Chondrocyte (in vitro differentiated cells): ENCODE data around the gene KCNH2. TPM values are rescaled to one million over a fixed set of nuclear protein-coding genes. Genes with fewer than 3 reads are reported as not detected.

Source experiments
- DNase-seq: peaks from one replicate; pipeline ENCODE4 v3.0.0; 2021; ENCODE audit warnings: mixed read lengths, low spot score
- H3K27ac Mint-ChIP-seq: one replicate; pipeline ENCODE4 v1.8.0; 2021; ENCODE audit warnings: mild to moderate bottlenecking, moderate library complexity, mixed read lengths; ENCODE audit not compliant: unreplicated experiment
- H3K27me3 Mint-ChIP-seq: 2 replicates; pipeline ENCODE4 v1.8.0; 2021; ENCODE audit warnings: low read depth, mixed read lengths
- H3K36me3 Mint-ChIP-seq: 2 replicates; pipeline ENCODE4 v1.8.0; 2021; ENCODE audit warnings: low read depth, mixed read lengths
- H3K4me1 Mint-ChIP-seq: 2 replicates; pipeline ENCODE4 v1.8.0; 2021; ENCODE audit warnings: low read depth, mild to moderate bottlenecking, mixed read lengths
- H3K4me3 Mint-ChIP-seq: one replicate; pipeline ENCODE4 v1.8.0; 2021; ENCODE audit warnings: mild to moderate bottlenecking, moderate library complexity, mixed read lengths; ENCODE audit not compliant: unreplicated experiment
- H3K9me3 Mint-ChIP-seq: 2 replicates; pipeline ENCODE4 v1.8.0; 2021; ENCODE audit warnings: low read depth, mixed read lengths
- CTCF ChIP-seq: fragments of 200-600 bp; sonication (generic); IDR thresholded peaks from 2 replicates; pipeline ENCODE4 v1.5.0; 2021; ENCODE audit warnings: antibody characterized with exemption, mild to moderate bottlenecking, moderate library complexity
- total RNA-seq: library from RNA; stranded (reverse); gene quantifications from 3 replicates; pipeline ENCODE4 v1.2.1, GENCODE V29; 2021

Gene KCNH2
- total RNA-seq, 1 donor from 2014 or later: 0.30 TPM

GRCh38 chr7:150997817-150998216, 19.7 kb upstream of the KCNH2 start:
- Mint-ChIP-seq H3K36me3 (no peaks in the 10 kb centered on the region), H3K4me1 (no peaks in the 10 kb centered on the region)

DNA sequence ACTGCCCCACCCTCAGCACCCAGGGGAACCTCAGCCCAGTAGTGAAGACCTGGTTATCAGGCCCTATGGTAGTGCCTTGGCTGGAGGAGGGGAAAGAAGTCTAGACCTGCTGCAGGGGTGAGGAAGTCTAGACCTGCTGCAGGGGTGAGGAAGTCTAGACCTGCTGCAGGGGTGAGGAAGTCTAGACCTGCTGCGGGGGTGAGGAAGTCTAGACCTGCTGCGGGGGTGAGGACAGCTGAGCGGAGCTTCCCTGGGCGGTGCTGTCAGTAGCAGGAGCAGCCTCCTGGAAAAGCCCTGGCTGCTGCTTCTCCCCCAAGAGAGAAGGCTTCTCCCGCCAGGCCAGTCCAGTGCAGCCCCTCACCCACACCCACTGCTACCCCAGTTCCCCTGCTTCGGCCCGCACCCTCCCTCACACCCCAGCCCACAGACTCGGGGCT, 19.0 kb upstream of the KCNH2 start:
- H3K9me3 Mint-ChIP-seq: no peaks in the 10 kb centered on the region
- H3K27ac Mint-ChIP-seq: no peak overlapping the region
- H3K4me1 Mint-ChIP-seq: peaks cover 3% of the 10 kb centered on the region
- H3K27me3 Mint-ChIP-seq: no peaks in the 10 kb centered on the region
- DNase-seq: no peak
- H3K4me3 Mint-ChIP-seq: no peak overlapping the region
- H3K36me3 Mint-ChIP-seq: no peaks in the 10 kb centered on the region
- TF ChIP-seq CTCF: no peak

More at GRCh38 chr7:150997817-150998216, 19.7 kb upstream of the KCNH2 start:
- H3K9me3 Mint-ChIP-seq: no peaks in the 10 kb centered on the region
- H3K4me3 Mint-ChIP-seq: no peak overlapping the region
- no peaks in the 10 kb centered on the region for H3K27me3 Mint-ChIP-seq
- no peak for DNase-seq
- H3K27ac Mint-ChIP-seq: no peak overlapping the region
- TF ChIP-seq CTCF: no peak

- Mint-ChIP-seq H3K4me3 (no peak overlapping the region), H3K4me1 (peaks cover 3% of the 10 kb centered on the region), H3K27me3 (no peaks in the 10 kb centered on the region), H3K27ac (no peak overlapping the region), H3K9me3 (no peaks in the 10 kb centered on the region), H3K36me3 (no peaks in the 10 kb centered on the region)
- no peak for DNase-seq
- no peak for TF ChIP-seq CTCF
Observed at GRCh38 chr7:150996376-150997074, 18.4 kb upstream of the KCNH2 start.

DNA sequence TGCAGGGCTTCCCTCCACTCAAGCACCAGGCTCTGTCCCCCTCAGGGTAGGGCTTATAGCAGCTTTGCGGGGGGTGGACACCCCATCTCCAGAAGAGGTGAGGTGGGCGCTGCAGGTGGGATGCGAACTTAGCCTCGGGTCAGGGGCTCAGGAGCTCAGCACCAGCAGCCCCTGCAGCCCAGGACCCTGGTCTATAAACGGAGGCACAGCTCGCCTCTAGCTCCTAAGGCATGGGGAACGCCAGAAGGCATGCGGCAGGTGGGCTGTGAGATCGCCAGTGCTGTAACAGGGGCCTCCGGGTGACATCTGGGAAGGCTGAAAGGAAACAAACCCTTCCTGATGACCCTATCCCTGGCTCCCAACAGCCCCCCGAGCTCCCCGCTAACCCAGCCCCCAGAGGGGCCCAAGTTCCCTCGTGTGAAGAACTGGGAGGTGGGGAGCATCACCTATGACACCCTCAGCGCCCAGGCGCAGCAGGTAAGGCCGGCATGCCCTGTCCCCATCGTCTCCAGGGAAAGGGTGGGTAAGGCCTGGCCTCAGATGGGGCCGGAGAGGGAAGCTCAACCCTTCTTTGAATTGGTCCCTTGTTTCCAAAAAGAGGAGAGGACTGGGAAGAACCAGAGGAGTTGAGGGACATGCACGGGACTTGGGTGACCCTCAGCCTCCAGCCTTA, 16.9 kb upstream of the KCNH2 start:
- H3K4me3 Mint-ChIP-seq: no peak overlapping the region

More for the DNA sequence above, 16.9 kb upstream of the KCNH2 start:
- H3K4me1 Mint-ChIP-seq: peaks cover 3% of the 10 kb centered on the region
- peaks cover 14% of the 10 kb centered on the region for H3K9me3 Mint-ChIP-seq
- no peak for DNase-seq
- no peaks in the 10 kb centered on the region for H3K27me3 Mint-ChIP-seq
- TF ChIP-seq CTCF: no peak
- no peak overlapping the region for H3K27ac Mint-ChIP-seq
- peaks cover 2% of the 10 kb centered on the region for H3K36me3 Mint-ChIP-seq
